SK-N-SH treated with all-trans-retinoic acid at 6 μM for 48 hours (cell line): ENCODE measurements around the gene E2F2.

ENCODE experiments used
- ESRRG ChIP-seq: fragments of 250-450 bp; sonication (Bioruptor Pico); IDR thresholded peaks from 2 replicates; pipeline ENCODE4 v1.6.1; 2021; ENCODE audit warnings: mild to moderate bottlenecking
- OSR1 ChIP-seq: fragments of 250-450 bp; sonication (Bioruptor Pico); IDR thresholded peaks from 2 replicates; pipeline ENCODE4 v1.8.0; 2022; ENCODE audit warnings: moderate library complexity, mild to moderate bottlenecking, inconsistent platforms
- RARB ChIP-seq: fragments of 250-450 bp; sonication (Bioruptor Pico); IDR thresholded peaks from 2 replicates; pipeline ENCODE4 v1.8.0; 2021; ENCODE audit warnings: mild to moderate bottlenecking, moderate library complexity
- SNAI2 ChIP-seq: fragments of 250-450 bp; sonication (Bioruptor Pico); IDR thresholded peaks from 2 replicates; pipeline ENCODE4 v1.5.0; 2020; ENCODE audit warnings: mild to moderate bottlenecking, moderate library complexity
- ZFP3 ChIP-seq: fragments of 250-450 bp; sonication (Bioruptor Pico); IDR thresholded peaks from 2 replicates; pipeline ENCODE4 v1.5.0; 2020; ENCODE audit warnings: mild to moderate bottlenecking, moderate library complexity
- ZFP30 ChIP-seq: fragments of 450-650 bp; formaldehyde crosslinking; IDR thresholded peaks from 2 replicates; pipeline ENCODE4 v1.5.0; 2022; ENCODE audit warnings: mild to moderate bottlenecking, moderate library complexity
- ZNF565 ChIP-seq: fragments of 450-650 bp; formaldehyde crosslinking; conservative IDR thresholded peaks from 2 replicates; pipeline ENCODE4 v1.5.0; 2020; ENCODE audit warnings: low read depth, mild to moderate bottlenecking, moderate library complexity
- TF ChIP-seq, protein P1 (sequence below): fragments of 250-450 bp; sonication (Bioruptor Pico); IDR thresholded peaks from 2 replicates; pipeline ENCODE4 v1.5.1; 2020; ENCODE audit warnings: low read depth, mild to moderate bottlenecking, moderate library complexity

GRCh38 chr1:23524163-23524562 is 6.9 kb downstream of the E2F2 start:
- TF ChIP-seq SNAI2 (CRISPR knock-in tag) (no peak), RARB (no peak), ZFP3 (CRISPR knock-in tag) (no peak), OSR1 (CRISPR knock-in tag) (no peak), ZFP30 (CRISPR knock-in tag) (no peak), ESRRG (no peak), ZNF565 (no peak)
- TF ChIP-seq, protein P1, sequence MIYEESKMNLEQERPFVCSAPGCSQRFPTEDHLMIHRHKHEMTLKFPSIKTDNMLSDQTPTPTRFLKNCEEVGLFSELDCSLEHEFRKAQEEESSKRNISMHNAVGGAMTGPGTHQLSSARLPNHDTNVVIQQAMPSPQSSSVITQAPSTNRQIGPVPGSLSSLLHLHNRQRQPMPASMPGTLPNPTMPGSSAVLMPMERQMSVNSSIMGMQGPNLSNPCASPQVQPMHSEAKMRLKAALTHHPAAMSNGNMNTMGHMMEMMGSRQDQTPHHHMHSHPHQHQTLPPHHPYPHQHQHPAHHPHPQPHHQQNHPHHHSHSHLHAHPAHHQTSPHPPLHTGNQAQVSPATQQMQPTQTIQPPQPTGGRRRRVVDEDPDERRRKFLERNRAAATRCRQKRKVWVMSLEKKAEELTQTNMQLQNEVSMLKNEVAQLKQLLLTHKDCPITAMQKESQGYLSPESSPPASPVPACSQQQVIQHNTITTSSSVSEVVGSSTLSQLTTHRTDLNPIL (CRISPR knock-in tag), result no peak
